ENCODE results near the gene GUCA2A.

The GUCA2A gene

DNA sequence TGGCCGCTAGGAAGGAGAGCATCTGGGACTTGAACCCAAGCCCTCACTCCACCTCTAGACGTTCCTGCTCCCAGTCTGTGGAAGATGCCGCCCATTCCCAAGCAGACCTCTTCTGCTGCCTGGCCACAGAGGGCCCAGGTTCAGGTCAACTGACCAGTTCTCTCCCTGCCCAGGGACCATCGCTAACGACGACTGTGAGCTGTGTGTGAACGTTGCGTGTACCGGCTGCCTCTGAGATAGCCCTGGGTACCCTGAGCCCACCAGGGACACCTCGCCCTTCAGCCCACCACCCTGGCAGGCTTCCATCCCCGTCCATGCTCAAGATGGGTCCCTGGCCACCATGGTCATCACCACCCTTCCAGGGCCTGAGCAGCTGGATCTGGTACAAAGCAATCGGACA, 9.2 kb downstream of the GUCA2A start:
- DNase-seq, result no peak

GRCh38 chr1:42154685-42155084, 9.9 kb downstream of the GUCA2A start:
- DNase-seq, result no peak

- DNase-seq, result no peak
Measured at GRCh38 chr1:42153624-42154023, 10.9 kb downstream of the GUCA2A start.

DNA sequence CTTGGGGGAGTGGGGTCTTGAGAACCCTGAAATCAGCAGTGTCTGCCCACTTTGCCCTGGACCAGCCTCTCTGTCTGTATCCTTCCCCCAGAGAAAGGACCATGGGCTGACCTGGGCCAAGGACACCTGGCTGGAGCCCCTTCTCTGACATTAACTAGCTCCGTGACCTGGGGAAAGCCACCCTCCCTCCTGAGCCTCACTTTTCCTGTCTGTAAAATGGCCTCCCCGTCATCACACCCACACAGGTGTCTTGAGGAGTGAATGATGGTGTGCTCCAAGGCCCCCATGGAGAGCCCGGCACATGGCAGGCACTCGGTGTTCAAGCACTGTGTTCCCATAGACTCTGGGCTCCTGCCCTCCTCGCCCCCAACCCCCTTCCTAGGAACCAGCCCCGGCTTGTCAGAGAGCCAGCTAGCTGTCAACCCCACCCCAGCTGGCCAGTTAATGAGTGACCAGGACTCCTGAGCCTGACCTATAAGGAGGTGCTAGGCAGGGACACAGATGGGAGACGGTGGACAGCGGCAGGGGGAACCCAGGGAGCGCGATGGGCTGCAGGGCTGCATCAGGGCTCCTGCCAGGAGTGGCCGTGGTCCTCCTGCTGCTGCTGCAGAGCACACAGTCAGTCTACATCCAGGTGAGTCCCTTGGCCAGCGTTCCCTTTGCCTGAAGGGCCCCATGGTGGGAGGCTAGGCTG, 11.5 kb downstream of the GUCA2A start, which contains the start of gene GUCA2B:
Gene GUCA2B (plus strand): TSS at position 504 of the 694 bp plus-strand sequence. CDS start 41 bp downstream, at position 545.
- no peak for DNase-seq

DNA sequence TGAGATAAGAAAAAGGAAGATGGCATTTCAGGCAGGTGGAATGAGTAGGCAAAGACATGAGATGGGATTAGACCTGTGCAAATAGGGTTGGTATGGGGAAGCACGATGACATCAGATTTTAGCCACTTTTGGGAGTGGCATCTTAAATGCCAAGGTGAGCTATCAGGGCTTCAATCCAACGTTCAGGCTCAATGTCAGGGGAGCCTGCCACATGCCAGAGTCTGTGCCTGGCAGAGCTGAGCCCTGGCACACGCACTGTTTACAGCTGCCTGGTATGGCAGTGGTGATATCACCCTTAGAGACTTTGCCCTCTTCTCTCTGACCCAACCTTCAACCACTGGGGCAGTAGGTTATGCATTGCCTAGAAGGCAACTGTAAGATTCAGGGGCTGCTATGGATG, 12.4 kb downstream of the GUCA2A start:
- no peak for DNase-seq

DNA sequence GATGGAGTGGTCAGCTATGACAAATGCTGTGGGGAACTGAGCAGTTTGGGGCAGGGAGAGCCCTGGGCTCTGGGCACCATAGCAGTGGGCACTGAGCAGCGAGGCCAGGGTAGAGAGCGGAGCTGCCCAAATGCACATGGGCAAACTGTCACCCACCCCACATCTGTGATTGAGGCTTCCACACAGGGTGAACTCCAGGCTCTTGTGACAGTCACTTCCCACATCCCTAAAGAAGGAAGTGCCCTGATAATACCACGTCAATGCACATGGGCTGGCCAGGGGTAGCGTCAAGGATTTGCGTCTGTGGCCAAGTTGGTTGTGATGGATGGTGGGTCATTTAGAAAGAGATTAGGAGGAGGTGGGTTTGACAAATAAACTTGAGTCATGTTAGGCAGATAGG, 13.9 kb downstream of the GUCA2A start:
- no peak for DNase-seq

GRCh38 chr1:42148166-42148565, 16.4 kb downstream of the GUCA2A start:
- no peak for DNase-seq

DNA sequence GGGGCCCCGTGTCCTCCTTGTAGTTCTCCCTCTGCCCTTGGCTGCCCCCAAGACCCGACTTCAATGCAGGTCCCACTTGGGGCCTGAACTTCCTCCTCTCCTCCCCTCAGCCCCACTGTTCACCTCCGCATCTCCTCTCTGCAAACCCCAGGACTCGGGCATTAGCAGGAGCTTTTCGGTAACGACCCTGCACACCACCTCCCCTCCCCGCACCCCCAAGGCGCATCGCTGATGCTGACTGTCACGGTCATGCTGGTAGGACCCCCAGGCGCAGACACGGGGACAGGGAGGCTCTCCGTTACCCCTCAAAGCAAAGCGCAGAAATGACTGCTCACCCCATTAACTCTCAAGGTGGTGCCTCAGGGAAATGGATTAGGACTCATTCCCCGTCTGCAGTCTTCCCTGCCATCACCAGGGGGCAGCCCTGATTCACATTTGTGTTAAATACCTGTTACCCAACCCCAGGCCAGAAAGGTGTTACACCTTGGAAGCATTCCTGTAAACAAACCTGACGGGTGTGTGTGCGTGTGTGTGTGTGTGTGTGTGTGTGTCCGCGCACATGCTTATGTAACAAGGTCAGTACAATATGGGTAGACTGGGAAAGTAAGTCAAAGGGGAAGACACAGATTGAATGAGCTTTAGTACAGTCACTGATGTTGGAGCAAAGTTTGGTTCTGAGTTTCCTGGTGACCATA, 17.8 kb downstream of the GUCA2A start:
- peak in 30 of 51 donors; percentile 1 to 67 (median 22) for DNase-seq

- DNase-seq, result no peak
Measured at GRCh38 chr1:42145764-42146625, 18.6 kb downstream of the GUCA2A start.

DNA sequence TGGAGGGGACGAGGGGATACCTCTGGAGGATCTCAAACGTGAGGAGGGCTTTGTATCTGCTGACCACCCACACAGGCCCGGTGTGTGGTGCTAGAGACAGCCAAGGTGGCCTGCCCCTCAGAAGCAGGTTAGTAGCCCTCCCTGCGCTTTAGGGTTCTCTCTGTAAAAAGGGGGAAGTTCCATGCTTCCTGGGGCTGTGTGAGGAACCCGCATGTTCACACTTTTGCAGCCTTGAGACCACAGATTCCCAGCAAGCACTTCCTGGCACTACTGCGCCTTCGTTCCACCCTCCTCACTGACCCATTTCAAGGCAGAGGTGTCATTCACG, 19.2 kb downstream of the GUCA2A start:
- no peak for DNase-seq

- no peak for DNase-seq
Measured at GRCh38 chr1:42144711-42145388, 19.7 kb downstream of the GUCA2A start.

DNA sequence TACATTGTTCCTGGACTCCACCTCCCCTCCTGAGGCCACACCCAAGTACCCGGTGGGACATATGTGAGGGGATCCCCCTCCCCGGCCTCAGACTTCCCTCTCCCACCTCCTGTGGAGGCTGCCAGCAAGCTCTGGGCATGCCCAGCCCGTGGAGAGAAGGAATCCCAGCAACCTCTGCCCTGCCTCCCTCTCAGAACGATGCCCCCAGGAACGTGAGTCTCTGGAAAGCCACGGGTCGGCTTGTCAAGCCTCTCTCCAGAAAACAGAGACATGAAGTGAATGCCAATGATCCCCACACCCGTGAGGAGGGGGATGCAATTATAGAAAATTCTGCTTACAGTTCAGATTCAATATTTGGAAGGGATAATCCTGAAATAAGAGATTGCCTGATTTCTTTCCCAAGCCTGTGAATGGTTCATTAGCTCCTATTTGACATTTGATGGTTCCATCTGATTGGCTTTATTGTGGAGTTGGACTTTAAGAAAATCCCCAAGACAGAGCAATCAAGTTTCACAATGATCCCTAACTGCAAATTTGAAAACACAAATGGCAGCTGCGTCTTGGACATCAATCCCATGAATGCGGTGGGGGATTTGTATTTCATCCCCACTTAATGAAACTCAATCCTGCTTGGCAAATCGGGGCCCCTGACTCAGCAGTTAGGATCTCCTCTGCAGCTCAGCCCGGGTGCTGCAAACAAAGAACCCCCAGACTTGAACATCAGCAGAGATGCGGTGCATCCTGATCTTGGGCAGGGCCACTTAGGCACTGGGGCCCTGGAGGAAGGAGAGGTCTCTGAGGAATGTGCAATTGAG, 20.4 kb downstream of the GUCA2A start:
- DNase-seq, result no peak

- DNase-seq, result no peak
Measured at GRCh38 chr1:42142894-42143675, 21.5 kb downstream of the GUCA2A start.

GRCh38 chr1:42141978-42142377, 22.6 kb downstream of the GUCA2A start:
- no peak for DNase-seq

GRCh38 chr1:42140191-42140590, 24.4 kb downstream of the GUCA2A start:
- DNase-seq, result no peak

- no peak for DNase-seq
Measured at GRCh38 chr1:42139444-42139843, 25.1 kb downstream of the GUCA2A start.

DNA sequence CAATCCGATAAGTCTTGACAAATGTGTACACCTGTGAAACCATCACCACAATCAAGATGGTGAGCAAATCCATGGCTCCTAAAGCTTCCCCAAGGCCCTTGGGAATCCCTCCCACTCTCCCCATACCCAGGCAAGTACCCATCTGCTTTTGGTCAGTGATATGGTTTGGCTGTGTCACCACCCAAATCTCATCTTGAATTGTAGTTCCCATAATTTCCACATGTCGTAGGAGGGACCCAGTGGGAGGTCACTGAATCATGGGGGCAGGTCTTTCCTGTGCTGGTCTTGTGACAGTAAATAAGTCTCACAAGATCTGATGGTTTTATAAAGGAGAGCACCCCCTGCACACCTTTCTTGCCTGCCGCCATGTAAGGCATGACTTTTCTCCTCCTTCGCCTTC, 26.0 kb downstream of the GUCA2A start:
- no peak for DNase-seq

DNA sequence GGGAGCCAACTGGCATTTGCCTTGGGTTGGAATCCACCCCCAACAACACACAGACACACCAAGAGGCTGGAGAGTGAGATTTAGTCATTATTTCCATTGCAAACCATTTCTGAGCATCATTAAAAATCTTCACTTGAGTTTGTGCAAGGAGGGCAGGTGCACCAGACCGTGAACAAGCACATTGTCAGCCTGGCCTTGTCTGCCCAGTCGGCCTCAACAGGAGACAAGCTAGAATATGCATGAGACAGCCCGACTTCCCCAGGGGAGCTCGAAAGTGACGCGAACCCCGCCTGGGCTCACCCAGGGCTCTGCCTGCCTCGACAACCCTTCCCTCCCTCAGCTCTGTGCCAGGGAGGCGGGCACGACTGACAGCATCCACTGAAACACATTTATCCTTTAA, 26.8 kb downstream of the GUCA2A start:
- peak in 1 of 51 donors; percentile 3 for DNase-seq

DNA sequence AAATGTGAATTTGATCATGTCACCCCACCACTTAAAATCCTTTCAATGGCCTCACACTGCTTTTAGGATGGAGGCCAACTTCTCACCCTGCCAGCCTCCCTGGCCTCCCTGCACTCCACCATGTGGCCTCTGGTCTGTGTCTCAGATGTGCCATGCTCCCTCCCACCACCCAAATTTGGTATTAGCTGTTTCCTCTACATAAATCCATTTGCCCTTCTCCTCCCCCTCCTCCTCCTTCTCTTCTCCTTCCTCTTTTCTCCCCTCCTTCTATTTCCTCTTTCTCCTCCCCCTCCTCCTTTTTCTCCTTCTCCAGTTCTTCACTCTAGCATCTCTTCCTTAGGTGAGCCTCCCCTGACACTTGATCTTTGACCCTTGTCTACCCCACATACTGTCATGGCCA, 28.1 kb downstream of the GUCA2A start:
- no peak for DNase-seq

- no peak for DNase-seq
Measured at GRCh38 chr1:42135426-42135825, 29.1 kb downstream of the GUCA2A start.
